CD4-positive, alpha-beta T cell (primary cell): ENCODE measurements around the gene HOXA11. TPM values are rescaled to one million over a fixed set of nuclear protein-coding genes. Genes with fewer than 3 reads are reported as not detected.

Experiments used
- ATAC-seq: fragments of 200-7000 bp; cut with Tn5 transposase; one replicate; pipeline ENCODE4 v1.10.0; 2022; ENCODE audit warnings: mild to moderate bottlenecking; ENCODE audit not compliant: poor library complexity
- CTCF ChIA-PET: fragments of 350-600 bp; sonication (Branson Sonifier 250); formaldehyde crosslinking; loops from one replicate; lab custom pipeline; 2021; ENCODE audit warnings: antibody characterized with exemption, inconsistent platforms; lab: Charles Lee
- POLR2A ChIA-PET: fragments of 350-600 bp; sonication (Branson Sonifier 250); formaldehyde crosslinking; loops from one replicate; lab custom pipeline; 2021; ENCODE audit warnings: antibody characterized with exemption, inconsistent platforms; lab: Charles Lee
- DNase-seq, 14 experiments: peaks; one replicate each; pipeline ENCODE4 v3.0.0-alpha.2; 2013 to 2020; ENCODE audit warnings: mixed read lengths in 2 of 14
- H3K27ac ChIP-seq, 2 donors: one replicate each; pipeline versions ENCODE4 v1.5.1 to v1.7.0; 2013; ENCODE audit warnings: low read length in 2 of 2, low read depth in 1 of 2, mild to moderate bottlenecking in 1 of 2
- H3K27me3 ChIP-seq, 2 experiments: 1 replicate in 1 of 2; 2 replicates in 1 of 2; pipeline versions ENCODE4 v1.6.1 to v1.7.0; 2013; ENCODE audit warnings: low read length in 2 of 2, control low read depth in 1 of 2, mild to moderate bottlenecking in 1 of 2, moderate library complexity in 1 of 2; ENCODE audit not compliant: insufficient read depth in 2 of 2, control insufficient read depth in 1 of 2
- H3K36me3 ChIP-seq: one replicate; pipeline ENCODE4 v1.6.1; 2013; ENCODE audit warnings: low read length, control low read depth; ENCODE audit not compliant: insufficient read depth
- H3K4me1 ChIP-seq: one replicate; pipeline ENCODE4 v1.6.1; 2013; ENCODE audit warnings: low read length, control low read depth; ENCODE audit not compliant: insufficient read depth
- H3K4me3 ChIP-seq: one replicate; pipeline ENCODE4 v1.5.1; 2013; ENCODE audit warnings: mild to moderate bottlenecking, low read length, moderate library complexity
- H3K9me3 ChIP-seq, 2 experiments: 1 replicate in 1 of 2; 2 replicates in 1 of 2; pipeline versions ENCODE4 v1.6.1 to v1.7.0; 2013; ENCODE audit warnings: low read length in 2 of 2, mild to moderate bottlenecking in 2 of 2, control low read depth in 1 of 2, moderate library complexity in 1 of 2; ENCODE audit not compliant: control insufficient read depth in 1 of 2, insufficient read depth in 1 of 2
- H3K27ac Mint-ChIP-seq: one replicate; pipeline ENCODE4 v1.8.0; 2020; ENCODE audit warnings: mixed read lengths
- H3K27me3 Mint-ChIP-seq: one replicate; pipeline ENCODE4 v1.8.0; 2021; ENCODE audit warnings: mixed read lengths
- H3K36me3 Mint-ChIP-seq: one replicate; pipeline ENCODE4 v1.8.0; 2021; ENCODE audit warnings: low read depth, mixed read lengths
- H3K4me1 Mint-ChIP-seq: one replicate; pipeline ENCODE4 v1.8.0; 2021; ENCODE audit warnings: low read depth, mixed read lengths
- H3K4me3 Mint-ChIP-seq: one replicate; pipeline ENCODE4 v1.8.0; 2020; ENCODE audit warnings: mild to moderate bottlenecking, mixed read lengths
- H3K9me3 Mint-ChIP-seq: one replicate; pipeline ENCODE4 v1.8.0; 2020; ENCODE audit warnings: mixed read lengths
- CTCF ChIP-seq: fragments of 200-600 bp; IDR thresholded peaks from one replicate; pipeline ENCODE4 v1.8.0; 2022; ENCODE audit warnings: antibody characterized with exemption, mild to moderate bottlenecking
- intact Hi-C, 2 experiments: fragments of 100-400 bp; cut with DNase I in 1 of 2; cut with micrococcal nuclease in 1 of 2; formaldehyde crosslinking; loops; one replicate each; pipeline versions ENCODE4 v1.15.1 to v1.9.0; 2023 to 2025; cut with DNase I, micrococcal nuclease
- total RNA-seq, 174 experiments: library from RNA in 2 of 174; stranded (reverse) in 2 of 174; gene quantifications; one replicate each; pipeline ENCODE4 v1.2.3 and lab custom pipeline; 2021 to 2026

Gene HOXA11
- total RNA-seq, 2 experiments from 2014 or later, result not detected

DNA sequence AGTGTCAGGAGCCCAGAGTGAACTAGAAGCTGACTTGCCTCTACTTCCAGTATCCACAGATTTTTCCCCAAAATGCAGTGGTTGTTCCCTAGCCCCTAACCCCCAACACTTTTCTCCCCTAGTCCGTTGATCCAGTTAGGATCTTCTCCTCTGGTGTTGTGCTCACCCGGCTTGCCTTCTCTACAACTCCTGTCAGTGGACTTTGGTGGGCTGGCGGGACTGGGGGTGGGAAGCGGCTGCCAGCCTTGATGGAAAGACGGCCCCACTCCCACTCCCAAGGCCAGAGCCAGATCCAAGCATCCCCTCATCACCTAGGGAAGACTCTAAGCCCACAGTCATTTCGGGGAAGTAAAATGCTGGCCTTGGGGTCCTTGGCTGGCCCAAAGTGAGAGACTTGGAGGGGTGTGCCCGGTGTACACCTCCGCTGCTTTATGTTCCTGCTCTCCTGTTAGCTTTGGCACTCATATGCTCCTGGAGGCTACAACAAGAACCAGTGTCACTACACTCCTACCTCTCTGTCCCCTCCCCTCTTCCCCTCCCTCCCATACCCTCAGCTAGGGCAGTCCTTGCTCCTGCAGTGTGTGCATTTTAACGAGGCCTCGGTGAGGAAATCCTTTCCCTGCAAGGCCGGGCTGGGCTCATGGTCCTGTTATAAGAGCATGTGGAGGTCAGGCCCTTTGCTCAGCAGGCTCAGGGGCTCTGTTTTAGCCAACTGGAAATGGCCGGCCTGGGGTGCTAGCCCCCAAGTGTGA is 10.0 kb downstream of the HOXA11 start:
- Mint-ChIP-seq H3K4me1 (peaks cover 33% of the 10 kb centered on the region), H3K27me3 (peaks cover 88% of the 10 kb centered on the region), H3K4me3 (peak overlapping the region; percentile 65), H3K27ac (no peak overlapping the region), H3K36me3 (no peaks in the 10 kb centered on the region), H3K9me3 (no peaks in the 10 kb centered on the region)
- ATAC-seq, result no peak
- H3K36me3 ChIP-seq, result no peaks in the 10 kb centered on the region
- ChIA-PET POLR2A (interaction anchor here (0.7 kb wide), 1 partner anchor 9 kb away, joined by 3 read pairs; no protein-coding TSS in a partner anchor), CTCF (interaction anchor here (0.9 kb wide), 1 partner anchor 24 kb away, joined by 3 read pairs; no protein-coding TSS in a partner anchor)
- H3K9me3 ChIP-seq, result peaks cover 5 to 50% of the 10 kb centered on the region in 2 experiments
- H3K27ac ChIP-seq, result no peak overlapping the region
- peaks cover 73 to 95% of the 10 kb centered on the region in 2 experiments for H3K27me3 ChIP-seq
- no peak overlapping the region for H3K4me3 ChIP-seq
- no peak for TF ChIP-seq CTCF
- H3K4me1 ChIP-seq, result peaks cover 47% of the 10 kb centered on the region
- DNase-seq, result peak in 3 of 14 experiments; percentile 0 to 32 (median 6)
- intact Hi-C loops, result loop anchor here in 1 of 2 experiments (5.0 kb wide), 1 partner anchor 1223 kb away; no protein-coding TSS in a partner anchor

DNA sequence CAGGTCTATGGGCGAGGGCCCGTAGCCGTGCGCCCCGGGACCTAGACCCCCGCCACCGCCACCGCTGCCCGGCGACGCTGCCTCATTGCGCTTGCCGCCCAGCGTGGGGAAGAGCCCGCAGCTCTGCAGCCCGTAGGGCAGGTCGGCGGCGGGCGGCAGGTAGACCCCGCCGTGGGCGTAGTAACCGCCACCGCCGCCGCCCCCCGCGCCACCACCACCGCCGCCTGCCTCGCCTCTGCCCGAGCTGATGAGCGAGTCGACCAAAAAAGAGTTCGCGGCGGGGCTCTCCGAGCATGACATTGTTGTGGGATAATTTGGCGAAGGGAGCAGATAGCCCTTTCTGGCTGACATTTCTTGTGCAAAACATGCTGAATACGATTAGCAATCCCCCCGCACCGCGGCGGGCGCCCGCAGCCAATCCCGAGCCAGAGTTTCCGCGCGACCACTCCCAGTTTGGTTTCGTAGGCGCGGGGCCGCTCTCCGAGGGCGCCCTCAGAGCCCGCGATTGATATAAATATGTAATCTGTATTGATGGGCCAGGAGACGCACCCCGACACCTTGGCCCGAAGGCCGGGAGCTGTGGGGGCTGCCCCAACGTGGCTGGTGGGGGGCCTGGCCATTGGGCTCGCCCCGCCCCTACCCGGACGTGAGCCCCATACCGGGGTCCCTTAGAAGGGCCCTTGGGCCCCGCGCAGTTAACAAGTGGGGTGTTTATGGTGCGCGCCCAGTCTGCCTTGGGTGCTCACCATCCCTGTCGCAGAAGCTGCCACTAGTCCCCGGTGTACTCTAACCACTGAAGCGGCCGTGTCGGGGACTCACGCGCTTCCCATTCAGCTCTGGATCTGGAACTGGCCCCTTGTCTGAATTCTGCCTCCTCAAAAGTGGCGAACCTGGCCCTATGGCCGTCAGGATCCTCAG is 10.8 kb downstream of the HOXA11 start, which contains the start of gene HOXA10:
Gene HOXA10 (minus strand): TSS at position 365 of the 918 bp plus-strand sequence. CDS start 14 bp downstream, at position 351.
- intact Hi-C loops, result loop anchor here in 1 of 2 experiments (2.0 kb wide), 1 partner anchor 13 kb away; no protein-coding TSS in a partner anchor
- Mint-ChIP-seq H3K36me3 (no peaks in the 10 kb centered on the region), H3K4me3 (peak within 1 kb of the TSS; percentile 81), H3K4me1 (peaks cover 28% of the 10 kb centered on the region), H3K27ac (no peak within 1 kb of the TSS), H3K9me3 (no peaks in the 10 kb centered on the region), H3K27me3 (peaks cover 86% of the 10 kb centered on the region)
- Histone ChIP-seq H3K27me3 (peaks cover 70 to 95% of the 10 kb centered on the region in 2 experiments), H3K4me3 (peak within 1 kb of the TSS; percentile 34), H3K36me3 (no peaks in the 10 kb centered on the region), H3K9me3 (peaks cover 5 to 50% of the 10 kb centered on the region in 2 experiments), H3K4me1 (peaks cover 47% of the 10 kb centered on the region), H3K27ac (no peak within 1 kb of the TSS)
- ChIA-PET CTCF (interaction anchor here (0.9 to 2.9 kb wide), 3 partner anchors 13 to 24 kb away, joined by 3 to 10 read pairs (median 10); no protein-coding TSS in a partner anchor), POLR2A (interaction anchor here (0.7 to 2.5 kb wide), 4 partner anchors 8 to 16 kb away, joined by 3 to 14 read pairs (median 8); no protein-coding TSS in a partner anchor)
- ATAC-seq (peak; percentile 19), DNase-seq (peak in 4 of 14 experiments; percentile 0 to 32 (median 8))
- TF ChIP-seq CTCF, result no peak
